Measurements from ENCODE around the gene FAN1. TPM values are rescaled to one million over a fixed set of nuclear protein-coding genes. Genes with fewer than 3 reads are reported as not detected.

The FAN1 gene
- total RNA-seq, 1 experiment from 2014 or later: 16.6 TPM

GRCh38 chr15:30990446-30991254, 86.9 kb downstream of the FAN1 start:
- in situ Hi-C loops (cut with HindIII; ENCODE audit: low pct_unique_long_range_greater_than_20kb, low sequenced_read_pairs): no loop called here
- DNase-seq (ENCODE audit: low read depth): no peak

- in situ Hi-C loops (cut with HindIII; ENCODE audit: low pct_unique_long_range_greater_than_20kb, low sequenced_read_pairs): no loop called here
- peak; percentile 85 for DNase-seq (ENCODE audit: low read depth)
Measured at GRCh38 chr15:30991255-30992235, 87.8 kb downstream of the FAN1 start, which contains the start of gene MTMR10. MTMR10 (minus strand) TSS chr15:30991628; CDS start chr15:30991506, 122 bp downstream.

- in situ Hi-C loops (cut with HindIII; ENCODE audit: low pct_unique_long_range_greater_than_20kb, low sequenced_read_pairs): no loop called here
- DNase-seq (ENCODE audit: low read depth): no peak
Measured at GRCh38 chr15:30992249-30992864, 88.6 kb downstream of the FAN1 start.

Other genes starting within 250 kb of the FAN1 start
- gene MTMR10, start 87.7 kb downstream of the FAN1 start, total RNA-seq (2014; rRNA removed; shearing (Covaris generic); ENCODE audit: low replicate concordance): 16.9 and 19.7 TPM in 2 replicates
- 0.07 TPM in 1 of 2 replicates, not detected in the other for gene TRPM1, start 197.8 kb downstream of the FAN1 start, total RNA-seq (2014; rRNA removed; shearing (Covaris generic); ENCODE audit: low replicate concordance)

Data from Caki2 (cell line).